Activated CD8-positive, alpha-beta memory T cell treated with anti-CD3 and anti-CD28 coated beads for 1 hour (primary cell): ENCODE data around the gene POLDIP3.
"Not testable (repeated sequence)": the region's sequence is repeated elsewhere in the genome, so short reads cannot be mapped to it uniquely, and the experiment has no call there.

Experiments used
- DNase-seq, 2 donors: peaks; one replicate each; pipeline ENCODE4 v3.0.0-alpha.2; 2020; ENCODE audit warnings: low read depth in 1 of 2; ENCODE audit errors: extremely low read depth in 1 of 2

The POLDIP3 gene

DNA sequence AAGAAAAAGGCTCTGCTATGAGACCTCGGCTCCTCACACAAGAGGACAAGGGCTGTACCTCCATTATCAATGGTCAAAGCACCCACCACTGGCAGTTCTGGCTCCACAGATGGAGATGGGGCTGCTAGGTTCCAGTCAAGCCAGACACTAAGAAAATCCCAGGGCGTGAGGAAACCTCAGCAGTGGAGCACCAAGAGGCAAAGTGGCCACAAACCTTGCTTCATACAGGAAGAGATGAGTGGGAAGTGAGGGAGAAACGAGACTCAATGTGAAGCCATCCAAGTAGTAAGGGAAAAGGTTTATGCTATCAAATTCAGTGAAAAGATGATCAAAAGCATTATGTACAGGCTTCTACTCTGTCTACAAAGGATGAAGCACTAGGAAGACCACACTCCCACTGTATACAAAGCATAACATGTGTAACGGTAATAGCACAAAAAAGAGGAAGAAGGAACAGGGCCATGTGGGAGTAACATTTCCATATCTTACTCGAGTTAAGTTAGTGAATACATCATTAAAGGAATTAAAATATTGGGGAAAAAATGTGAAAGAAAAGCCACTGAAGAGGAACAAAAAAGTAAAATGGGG, 27.0 kb downstream of the POLDIP3 start:
- no peak for DNase-seq

DNA sequence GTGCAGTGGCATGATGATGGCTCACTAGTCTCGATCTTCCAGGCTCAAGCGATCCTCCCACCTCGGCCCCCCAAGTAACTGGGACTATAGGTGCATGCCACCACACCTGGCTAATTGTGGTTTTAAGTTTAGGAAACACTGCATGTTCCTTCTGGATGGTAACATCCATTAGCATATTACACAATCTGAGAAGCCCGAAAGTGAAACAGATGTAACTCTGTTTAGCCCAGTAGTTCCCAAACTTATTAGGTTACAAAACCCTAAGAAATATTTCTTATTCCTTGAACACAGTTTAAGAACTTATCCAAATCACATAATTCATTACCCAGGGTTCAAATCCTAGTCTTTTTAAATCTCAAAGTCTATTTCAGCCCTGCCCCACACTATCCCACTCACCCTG, 28.3 kb downstream of the POLDIP3 start:
- no peak for DNase-seq

DNA sequence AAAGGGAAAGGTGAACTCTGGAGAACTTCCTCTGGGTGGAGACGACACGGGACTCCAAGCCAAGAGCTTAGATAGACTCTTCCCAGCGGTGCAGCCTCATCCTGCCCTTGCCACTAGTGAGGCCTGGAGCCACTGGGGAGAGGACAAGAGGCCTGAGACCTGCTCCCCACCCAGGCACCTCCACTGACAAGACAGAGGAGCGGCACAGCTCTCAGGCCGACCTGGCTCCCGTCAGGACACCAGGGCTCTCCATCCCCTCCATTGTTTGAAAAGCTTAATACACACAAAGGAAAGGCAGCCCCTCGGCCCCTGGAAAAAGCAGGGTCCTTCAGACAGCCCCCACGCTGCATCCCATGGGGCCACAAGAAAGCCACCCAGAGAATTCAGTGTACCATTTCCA, 29.6 kb downstream of the POLDIP3 start:
- DNase-seq = no peak

DNA sequence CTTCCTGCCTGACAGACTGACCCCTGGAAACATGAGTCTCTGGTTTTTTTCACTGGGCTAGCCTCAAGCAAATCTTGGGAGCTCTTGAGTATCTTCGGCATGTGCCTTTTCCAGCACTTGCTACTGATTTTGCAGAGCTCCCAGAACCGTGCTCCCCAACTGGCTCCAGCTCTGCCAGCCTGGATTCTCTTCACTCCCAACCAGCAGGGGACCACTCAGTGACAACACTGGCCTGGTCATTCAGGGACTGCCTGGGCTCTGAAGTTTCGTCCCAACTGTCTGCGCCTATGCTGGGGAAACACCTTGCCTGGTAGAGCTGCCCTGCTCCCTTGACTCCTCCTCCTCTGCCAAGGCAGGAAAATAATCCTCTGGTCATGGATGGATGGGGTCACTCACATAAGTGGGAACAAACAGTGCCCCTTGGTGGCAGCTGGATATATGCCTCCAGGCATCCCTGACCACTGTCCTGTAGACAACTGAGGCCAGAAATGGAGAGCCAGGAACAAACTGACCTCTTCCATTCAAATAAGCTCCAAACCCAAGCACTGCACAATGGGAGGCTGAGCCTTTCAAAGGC, 30.2 kb downstream of the POLDIP3 start:
- no peak for DNase-seq

DNA sequence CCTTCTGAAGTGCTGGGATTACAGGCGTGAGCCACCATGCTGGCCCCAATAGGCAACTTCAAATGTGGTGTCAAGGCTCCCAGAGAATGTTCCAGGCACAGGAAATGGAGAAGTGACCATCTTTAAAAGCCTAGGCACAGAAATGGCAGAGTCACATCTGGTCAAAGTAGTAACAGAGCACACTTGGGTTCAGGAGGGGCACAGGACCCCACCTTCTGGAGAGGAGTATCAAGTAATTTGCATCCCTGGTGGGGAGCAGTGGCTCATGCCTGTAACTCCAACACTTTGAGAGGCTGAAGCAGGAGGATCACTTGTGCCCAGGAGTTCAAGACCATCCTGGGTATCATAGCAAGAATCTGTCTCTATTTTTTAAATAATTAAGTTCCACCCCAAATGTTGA, 31.7 kb downstream of the POLDIP3 start:
- no peak for DNase-seq

DNA sequence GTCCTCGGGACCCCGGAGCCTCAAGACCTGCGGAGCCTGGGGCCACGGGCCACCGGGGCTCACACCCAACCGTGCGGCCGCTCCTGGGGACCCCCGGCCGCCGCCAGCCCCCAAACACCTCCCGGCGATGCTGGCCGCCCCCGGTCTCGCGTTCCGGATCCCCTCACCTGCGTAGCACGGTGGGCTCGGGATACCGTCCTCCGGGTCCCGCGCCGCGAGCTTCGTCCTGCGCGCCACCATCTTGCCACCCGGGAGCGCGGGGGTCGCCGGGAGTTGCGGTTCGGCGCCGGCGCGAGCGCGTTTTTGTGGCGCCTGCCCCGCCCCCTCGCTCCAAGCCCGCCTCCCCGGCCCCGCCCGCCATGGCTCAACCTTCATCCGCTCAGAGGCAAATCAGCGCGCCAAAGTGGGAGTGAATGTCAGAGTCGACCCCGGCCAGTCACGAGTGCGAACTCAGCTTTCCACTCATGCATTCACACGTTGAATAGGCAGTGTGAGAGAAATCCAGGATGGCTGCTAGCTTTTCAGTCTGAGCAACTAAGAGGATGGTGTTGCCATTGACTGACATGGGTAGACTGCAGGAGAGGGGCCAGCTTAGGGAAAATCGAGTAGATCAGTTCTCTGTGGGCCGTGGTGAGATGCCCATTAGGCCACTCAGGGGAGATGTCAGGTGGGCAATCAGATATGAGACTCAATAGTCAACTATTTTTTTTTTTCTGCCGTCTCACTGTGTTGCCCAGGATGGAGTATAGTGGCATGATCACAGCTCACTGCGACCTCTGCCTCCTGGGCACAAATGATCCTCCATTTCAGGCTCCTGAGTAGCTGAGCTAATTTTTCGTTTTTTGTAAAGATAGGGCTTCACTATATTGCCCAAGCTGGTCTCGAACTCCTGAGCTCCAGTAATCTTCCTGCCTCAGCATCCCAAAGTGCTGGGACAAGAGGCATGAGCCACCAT, 32.6 kb downstream of the POLDIP3 start:
- DNase-seq = peak; percentile 45 to 77

DNA sequence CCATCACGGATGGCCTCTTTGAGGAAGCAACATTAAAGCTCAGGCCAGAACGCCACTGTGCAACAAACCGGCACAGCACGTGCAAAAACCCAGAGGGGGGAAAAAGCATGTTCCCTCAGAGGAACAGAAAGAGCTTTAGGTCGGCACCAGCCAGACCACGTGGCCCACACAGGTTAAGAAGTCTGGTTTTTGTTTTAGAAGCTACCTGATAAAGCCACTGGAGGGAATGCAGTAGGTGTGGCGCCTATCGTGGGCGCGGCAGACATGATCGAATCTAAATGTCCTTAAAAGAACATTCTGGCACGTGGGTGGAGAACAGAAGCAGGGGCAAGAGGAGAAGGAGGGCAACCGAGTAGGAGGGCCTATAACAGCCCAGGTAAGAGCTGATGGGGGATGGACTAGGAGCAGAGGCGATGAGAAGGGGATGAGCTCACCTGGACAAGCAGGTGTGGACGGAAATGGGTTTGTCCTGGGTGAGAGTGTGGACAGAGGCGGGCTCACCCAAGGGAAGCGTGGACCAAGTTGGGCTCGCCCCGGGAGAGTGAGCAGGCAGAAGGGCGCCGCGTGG, 33.4 kb downstream of the POLDIP3 start:
- DNase-seq = not testable (repeated sequence)

DNA sequence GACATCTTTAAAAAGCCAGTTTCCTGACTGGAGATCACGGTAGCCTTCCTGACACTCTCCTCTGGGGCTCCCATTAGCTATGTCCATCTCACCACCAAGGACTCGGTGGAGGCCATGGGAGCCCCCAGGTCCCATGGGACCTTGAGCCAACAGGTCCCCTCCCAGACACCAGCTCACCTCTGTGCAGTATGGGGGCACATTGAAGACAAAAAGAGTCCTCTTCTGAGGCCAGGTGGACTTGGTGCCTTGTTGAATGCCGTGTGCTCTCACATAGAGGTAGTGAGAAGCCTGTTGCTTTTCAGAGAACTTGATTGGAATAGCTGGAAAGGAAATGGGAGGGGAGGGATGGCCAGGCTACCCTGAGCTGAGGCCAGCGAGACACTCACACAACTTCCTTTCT, 34.6 kb downstream of the POLDIP3 start:
- not testable (repeated sequence) for DNase-seq

DNA sequence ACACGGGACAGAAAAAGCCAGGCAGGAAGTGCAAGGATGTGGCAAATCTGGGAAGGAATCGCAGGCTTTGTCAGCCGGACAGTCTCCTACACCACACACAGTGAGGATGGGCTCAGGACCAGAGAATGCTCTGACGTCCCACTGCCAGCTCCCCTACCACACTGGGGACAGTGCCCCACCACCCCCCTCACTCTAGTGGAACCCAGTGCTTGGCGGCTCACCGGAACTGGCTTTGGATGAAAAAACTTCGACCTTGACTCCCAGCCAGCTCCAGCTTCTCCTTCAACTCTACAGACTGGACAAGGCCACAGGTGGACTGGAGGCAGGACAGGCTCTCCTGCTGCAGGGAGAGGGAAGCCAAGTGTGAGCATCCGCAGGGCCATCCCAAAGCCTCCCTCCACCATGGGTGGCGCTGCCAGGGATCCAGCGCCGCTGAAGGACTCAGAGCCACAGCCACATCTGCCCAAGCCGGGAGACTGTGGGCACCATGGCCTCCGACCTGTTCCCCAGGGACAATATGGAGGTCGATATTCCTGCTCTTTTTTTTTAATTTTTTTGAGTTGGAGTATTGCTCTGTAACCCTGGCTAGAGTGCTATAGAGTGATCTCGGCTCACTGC, 37.0 kb downstream of the POLDIP3 start:
- no peak for DNase-seq

DNA sequence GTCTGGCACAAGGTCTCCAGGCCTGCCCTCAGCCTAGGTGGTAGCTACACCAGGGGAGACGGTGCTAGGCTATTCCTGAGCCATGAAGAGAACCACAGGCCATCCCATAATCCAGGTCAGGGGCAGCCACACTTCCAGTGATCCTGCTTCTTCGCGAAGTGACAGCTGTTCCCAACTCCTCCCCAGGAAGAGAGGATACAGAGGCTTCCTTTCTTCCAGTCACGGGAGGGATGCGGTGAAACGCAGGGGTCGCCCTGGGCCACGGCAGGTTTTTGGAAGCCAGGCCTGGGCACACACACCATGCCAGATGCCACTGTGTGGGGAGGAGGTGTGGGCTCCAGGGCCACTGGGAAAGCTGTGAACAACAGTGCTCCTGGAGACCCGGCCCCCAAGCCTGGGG, 37.5 kb downstream of the POLDIP3 start:
- not testable (repeated sequence) for DNase-seq

DNA sequence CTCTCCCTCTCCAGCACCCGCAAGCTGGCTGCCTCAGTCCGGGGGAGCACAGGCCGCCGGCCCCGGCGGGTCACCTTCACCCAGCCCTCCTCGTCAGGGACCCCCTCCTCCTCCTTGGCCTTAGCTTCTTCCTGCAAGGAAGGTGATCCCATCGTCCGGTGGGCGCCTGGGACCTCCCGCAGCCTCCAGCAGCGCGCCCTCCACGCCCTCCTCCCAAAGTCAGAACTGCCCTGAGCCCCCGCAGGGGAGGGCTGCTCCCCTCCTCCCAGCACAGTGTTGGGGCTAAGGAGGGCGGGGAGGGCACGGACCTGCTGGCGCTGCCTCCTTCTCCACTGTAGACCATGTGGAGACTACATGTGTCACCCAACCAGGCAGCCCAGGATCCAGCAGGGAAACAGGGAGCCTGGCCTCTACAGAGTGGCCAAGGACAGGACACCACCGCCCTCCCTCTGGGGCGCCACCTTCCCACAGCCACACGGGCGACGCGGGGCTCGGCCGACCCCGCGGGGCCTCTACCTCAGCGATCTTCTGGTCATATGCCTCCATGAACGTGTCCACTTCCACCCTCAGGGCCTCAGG, 38.6 kb downstream of the POLDIP3 start:
- DNase-seq = not testable (repeated sequence)

DNA sequence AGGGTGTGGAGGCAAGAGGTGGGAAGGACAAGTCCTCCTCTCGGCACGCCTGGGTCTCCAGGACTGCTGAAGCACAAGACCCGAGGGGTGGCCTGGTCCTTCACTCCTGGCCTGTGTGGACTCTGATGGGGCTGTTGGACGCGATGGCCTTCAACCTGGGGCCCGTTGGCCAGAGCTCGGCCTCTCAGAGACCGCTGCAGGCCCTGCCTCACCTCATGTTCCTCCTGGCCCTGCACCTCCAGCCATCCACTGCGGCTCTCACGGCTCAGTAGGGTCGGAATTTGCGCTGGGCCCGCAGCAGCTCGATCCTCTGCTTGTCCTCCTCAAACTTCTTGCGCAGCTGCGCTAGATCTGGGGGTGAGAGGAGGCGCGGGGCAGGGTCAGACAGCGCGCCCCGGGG, 40.2 kb downstream of the POLDIP3 start:
- DNase-seq = not testable (repeated sequence)

DNA sequence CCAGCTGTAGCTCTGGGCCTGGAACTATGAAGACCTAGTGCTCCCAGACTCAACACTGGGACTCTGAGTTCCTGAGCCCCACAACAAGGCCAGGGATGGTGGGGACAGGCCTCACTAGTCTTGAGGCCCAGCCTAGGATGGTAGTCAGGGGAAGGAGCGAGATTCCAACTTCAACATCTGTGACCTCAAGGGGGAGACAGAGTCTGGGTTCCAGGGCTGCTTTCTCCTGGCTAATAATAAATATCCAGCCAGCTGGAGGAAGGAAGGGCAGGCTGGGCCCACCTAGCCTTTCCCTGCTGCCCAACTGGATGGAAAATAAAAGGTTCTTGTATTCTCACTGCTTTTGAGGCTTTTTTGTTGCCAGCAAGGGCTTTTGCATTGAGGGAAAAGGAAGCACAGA, 40.6 kb downstream of the POLDIP3 start:
- not testable (repeated sequence) for DNase-seq

DNA sequence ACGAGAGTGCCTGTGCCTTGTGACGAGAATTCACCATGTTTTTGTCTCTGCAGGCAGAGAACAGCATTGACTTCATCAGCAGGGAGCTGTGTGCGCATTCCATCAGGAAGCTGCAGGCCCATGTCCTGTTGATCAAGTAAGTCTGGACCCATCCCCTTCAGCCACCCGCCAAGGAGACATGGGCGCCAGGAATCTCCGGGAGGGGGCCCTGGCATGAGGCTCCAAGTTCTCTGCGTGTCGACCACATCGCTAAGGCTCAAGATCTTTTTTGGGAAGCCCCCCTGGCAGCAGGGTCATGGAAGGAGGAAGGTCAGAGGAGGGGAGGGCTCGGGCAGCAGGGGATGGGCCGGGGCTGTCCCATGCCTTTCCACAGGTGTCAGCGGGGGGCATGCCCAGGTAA, 43.6 kb downstream of the POLDIP3 start:
- DNase-seq = not testable (repeated sequence)

DNA sequence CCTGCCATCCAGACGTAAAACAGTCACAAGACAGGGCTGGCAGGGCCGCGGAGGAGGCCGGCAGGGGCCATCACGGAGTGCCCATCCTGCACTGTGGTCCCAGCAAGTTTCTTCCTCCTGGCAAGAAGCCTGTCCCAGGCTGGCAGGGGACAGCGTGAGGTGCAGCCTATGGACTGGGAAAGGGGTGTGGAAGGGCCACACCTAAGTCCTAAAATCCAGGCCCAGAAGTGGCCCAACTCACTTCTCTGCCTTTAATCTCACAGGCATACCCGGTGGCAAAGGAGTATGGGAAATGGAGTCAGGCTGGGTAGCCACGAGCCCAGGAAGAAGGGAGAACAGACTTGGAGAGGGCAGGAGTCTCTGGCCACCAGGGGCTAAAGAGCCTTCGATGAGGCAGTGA, 44.1 kb downstream of the POLDIP3 start:
- DNase-seq = not testable (repeated sequence)

DNA sequence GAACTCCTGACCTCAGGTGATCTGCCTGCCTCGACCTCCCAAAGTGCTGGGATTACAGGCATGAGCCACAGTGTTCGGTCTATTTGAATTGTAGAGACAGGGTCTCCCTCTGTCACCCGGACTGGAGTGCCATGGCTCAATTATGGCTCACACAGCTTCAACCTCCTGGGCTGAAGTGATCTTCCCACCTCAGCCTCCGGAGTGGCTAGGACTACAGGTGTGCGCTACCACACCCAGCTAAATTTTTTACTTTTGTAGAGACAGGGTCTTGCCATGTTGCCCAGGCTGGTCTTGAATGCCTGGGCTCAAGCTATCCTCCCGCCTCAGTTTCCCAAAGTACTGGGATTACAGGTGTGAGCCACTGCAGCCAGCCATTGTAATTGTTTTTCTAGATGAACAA, 46.7 kb downstream of the POLDIP3 start:
- not testable (repeated sequence) for DNase-seq

DNA sequence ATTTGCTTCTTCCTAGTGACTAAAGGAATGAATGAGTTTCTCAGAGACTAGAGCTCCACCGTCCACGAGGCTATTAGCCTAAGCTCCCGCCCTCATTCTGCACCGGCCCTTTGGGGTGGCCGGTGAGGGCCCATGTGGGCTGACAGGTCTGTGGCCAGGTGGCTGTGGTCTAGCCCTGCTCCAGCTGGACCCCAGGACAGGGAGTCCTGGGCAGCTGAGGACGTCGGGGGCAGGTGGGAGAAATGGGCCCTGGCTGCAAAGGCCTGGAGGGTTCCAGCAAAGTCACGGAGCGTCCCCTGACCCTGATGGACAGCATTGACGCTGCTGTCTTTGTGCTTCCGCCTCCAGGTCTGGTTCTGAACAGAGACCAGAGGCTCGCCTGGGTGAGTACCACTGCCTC, 48.7 kb downstream of the POLDIP3 start:
- no peak for DNase-seq

DNA sequence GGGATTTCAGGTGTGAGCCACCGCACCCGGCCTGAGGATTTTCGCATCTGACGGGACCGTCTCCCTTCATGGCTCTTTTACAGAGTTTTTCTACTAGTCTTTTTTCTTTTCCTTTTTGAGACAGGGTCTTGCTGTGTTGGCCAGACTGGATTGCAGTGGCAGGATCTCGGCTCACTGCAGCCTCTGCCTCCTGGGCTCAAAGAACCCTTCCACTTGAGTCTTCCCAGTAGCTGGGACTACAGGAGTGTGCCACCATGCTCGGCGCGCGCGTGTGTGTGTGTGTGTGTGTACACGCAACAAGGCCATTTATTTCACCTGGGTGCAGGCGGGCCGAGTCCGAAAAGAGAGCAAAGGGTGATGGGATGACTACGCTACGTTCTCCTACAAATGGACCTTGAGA, 50.0 kb downstream of the POLDIP3 start:
- no peak for DNase-seq

DNA sequence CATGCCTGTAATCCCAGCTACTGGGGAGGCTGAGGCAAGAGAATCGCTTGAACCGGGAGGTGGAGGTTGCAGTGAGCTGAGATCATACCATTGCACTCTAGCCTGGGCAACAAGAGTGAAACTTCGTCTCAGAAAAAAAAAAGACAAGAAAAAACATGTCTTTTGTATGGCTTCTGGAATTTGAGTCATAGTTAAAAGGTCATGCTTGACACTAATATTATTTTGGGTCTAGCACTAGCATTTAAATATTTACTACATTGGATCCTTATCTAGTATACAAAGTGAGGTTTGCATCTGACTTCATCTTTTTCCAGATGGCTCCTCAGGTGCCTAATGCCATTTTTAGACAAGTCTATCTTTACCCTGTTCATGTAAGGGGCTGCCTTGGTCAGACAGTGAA, 50.7 kb downstream of the POLDIP3 start:
- not testable (repeated sequence) for DNase-seq

DNA sequence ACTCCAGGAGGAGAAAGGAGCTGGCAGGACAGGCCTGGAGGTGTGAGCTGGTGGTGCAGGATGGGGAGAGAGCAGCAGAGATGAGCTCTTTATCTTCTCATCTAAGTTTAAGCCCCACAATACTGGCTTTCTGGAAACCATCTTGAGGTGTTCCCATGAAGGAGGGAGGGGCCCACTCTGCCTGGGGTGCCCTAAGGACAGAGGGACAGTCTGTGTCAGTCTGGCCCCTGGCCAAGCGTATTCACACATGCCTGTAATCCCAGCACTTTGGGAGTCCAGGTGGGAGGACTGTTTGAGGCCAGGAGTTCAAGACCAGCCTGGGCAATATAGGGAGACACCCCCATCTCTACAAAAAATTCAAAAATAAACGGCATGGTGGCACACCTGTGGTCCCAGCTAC, 52.0 kb downstream of the POLDIP3 start:
- no peak for DNase-seq

DNA sequence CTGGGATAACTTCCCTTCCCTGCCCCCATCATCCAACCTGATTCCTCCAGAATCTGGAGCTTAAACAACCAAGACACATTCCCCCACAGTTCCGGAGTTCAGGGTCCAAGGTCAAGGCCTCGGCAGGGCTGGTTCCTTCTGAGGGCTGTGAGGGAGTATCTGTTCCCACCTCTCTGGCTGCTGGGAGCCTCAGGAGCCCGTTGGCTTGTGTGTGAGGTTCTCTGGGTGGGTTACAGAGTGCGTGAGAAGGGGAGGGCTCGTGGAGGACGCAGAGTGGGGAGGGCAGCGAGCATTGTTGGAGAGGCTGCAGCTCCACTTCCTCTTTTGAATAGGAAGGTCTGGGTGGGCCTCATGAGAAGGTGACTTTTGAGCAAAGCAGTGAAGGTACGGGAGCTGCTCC, 52.4 kb downstream of the POLDIP3 start:
- DNase-seq = no peak
